GM19351 (cell line): ENCODE results near the gene MGARP.

Source experiments
- ATAC-seq: cut with Tn5 transposase; IDR thresholded peaks from one replicate; pipeline ENCODE4 v1.9.1; 2021; ENCODE audit warnings: mild to moderate bottlenecking, moderate library complexity; ENCODE audit not compliant: unreplicated experiment

Gene MGARP

GRCh38 chr4:139245590-139245989 is 34.4 kb downstream of the MGARP start:
- ATAC-seq: no peak

- no peak for ATAC-seq
Measured at GRCh38 chr4:139243448-139244365, 36.3 kb downstream of the MGARP start.

GRCh38 chr4:139242511-139243051 is 37.4 kb downstream of the MGARP start:
- no peak for ATAC-seq

- ATAC-seq: no peak
Measured at GRCh38 chr4:139241784-139242151, 38.3 kb downstream of the MGARP start.

- ATAC-seq: no peak
Measured at GRCh38 chr4:139241086-139241783, 38.8 kb downstream of the MGARP start.

- no peak for ATAC-seq
Measured at GRCh38 chr4:139239127-139239772, 40.8 kb downstream of the MGARP start.

- no peak for ATAC-seq
Measured at GRCh38 chr4:139234253-139234652, 45.8 kb downstream of the MGARP start.

GRCh38 chr4:139229534-139230039 is 50.4 kb downstream of the MGARP start:
- ATAC-seq: peak; percentile 71

GRCh38 chr4:139227729-139228404 is 52.2 kb downstream of the MGARP start:
- no peak for ATAC-seq

- ATAC-seq: peak; percentile 68
Measured at GRCh38 chr4:139223682-139224317, 56.2 kb downstream of the MGARP start.

- no peak for ATAC-seq
Measured at GRCh38 chr4:139222215-139222614, 57.8 kb downstream of the MGARP start.

GRCh38 chr4:139221687-139222086 is 58.3 kb downstream of the MGARP start:
- no peak for ATAC-seq

- no peak for ATAC-seq
Measured at GRCh38 chr4:139219450-139220055, 60.5 kb downstream of the MGARP start.
